Measurements from ENCODE around the gene ZNF879.

Gene ZNF879

DNA sequence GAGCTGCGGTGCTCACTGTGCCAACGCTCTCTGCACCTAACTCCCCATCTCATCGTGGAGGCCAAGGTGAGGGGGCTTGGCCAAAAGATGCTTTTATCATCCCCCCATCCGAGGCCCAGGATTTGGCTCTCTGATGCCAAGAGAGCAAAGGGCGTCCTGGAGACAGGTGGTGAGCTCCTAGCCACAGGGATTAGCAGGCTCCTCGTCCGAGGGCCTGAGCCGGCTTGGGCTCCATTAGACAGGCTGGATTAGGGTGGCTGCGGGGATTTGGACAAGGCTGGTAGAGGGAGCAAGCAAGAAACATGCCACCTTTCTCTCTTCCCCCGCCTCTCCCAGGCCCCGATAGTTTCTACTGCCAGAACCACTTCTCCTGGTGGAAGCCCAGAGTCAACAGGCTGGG is 27.4 kb upstream of the ZNF879 start:
- Mint-ChIP-seq H3K4me3 (no peak overlapping the region), H3K4me1 (peaks cover 3% of the 10 kb centered on the region), H3K9me3 (peaks cover 56% of the 10 kb centered on the region), H3K27me3 (ENCODE audit: low read depth, poor library complexity) (peaks cover 71% of the 10 kb centered on the region), H3K36me3 (ENCODE audit: low read depth) (no peaks in the 10 kb centered on the region), H3K27ac (no peak overlapping the region)
- DNase-seq = no peak
- TF ChIP-seq, protein P1, sequence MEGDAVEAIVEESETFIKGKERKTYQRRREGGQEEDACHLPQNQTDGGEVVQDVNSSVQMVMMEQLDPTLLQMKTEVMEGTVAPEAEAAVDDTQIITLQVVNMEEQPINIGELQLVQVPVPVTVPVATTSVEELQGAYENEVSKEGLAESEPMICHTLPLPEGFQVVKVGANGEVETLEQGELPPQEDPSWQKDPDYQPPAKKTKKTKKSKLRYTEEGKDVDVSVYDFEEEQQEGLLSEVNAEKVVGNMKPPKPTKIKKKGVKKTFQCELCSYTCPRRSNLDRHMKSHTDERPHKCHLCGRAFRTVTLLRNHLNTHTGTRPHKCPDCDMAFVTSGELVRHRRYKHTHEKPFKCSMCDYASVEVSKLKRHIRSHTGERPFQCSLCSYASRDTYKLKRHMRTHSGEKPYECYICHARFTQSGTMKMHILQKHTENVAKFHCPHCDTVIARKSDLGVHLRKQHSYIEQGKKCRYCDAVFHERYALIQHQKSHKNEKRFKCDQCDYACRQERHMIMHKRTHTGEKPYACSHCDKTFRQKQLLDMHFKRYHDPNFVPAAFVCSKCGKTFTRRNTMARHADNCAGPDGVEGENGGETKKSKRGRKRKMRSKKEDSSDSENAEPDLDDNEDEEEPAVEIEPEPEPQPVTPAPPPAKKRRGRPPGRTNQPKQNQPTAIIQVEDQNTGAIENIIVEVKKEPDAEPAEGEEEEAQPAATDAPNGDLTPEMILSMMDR (IDR thresholded peaks at IDR 0.05) = no peak

DNA sequence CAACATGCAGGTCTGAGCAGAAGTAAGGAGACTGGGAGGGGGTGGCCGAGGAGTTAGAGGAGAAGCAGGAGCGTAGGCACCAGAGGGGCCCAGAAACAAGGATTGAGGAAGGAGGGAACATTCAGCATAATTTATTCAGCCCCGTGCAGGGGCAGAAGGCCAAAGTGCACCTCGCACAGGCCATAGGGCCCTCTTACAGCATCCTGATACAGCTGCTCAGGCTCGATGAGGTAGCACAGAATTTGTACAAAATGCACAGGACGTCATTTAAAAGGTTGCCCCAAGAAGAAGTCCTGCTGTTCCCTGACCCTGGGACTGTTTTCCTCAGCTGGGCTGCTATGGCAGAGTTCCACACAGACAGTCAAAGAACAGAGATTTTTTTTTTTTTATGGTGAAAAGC is 26.4 kb upstream of the ZNF879 start:
- no peak overlapping the region for H3K4me3 Mint-ChIP-seq
- no peak for DNase-seq
- TF ChIP-seq, protein P1 (IDR thresholded peaks at IDR 0.05) = no peak
- peaks cover 3% of the 10 kb centered on the region for H3K4me1 Mint-ChIP-seq
- no peak overlapping the region for H3K27ac Mint-ChIP-seq
- no peaks in the 10 kb centered on the region for H3K36me3 Mint-ChIP-seq (ENCODE audit: low read depth)
- peaks cover 54% of the 10 kb centered on the region for H3K9me3 Mint-ChIP-seq
- peaks cover 71% of the 10 kb centered on the region for H3K27me3 Mint-ChIP-seq (ENCODE audit: low read depth, poor library complexity)

DNA sequence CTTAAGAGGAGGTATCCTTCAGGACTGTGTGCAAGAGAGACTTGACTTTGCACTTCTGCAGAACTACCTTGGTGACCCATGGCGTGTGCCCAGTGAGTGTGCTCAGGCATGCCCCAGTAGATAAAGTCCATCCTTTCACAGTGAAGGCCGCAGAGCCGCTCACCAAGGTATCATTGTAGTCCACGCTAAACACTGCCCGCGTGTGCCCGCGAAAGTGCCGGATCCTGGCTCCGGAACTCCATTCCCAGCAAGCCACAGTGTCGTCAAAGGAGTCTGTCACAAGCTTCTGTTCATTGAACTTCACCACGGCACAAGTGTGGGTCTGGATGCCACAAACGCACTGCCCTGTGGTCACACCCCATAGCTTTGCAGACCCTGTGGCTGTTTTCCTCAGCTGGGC is 25.2 kb upstream of the ZNF879 start:
- TF ChIP-seq, protein P1 (IDR thresholded peaks at IDR 0.05) = no peak
- peaks cover 3% of the 10 kb centered on the region for H3K4me1 Mint-ChIP-seq
- H3K36me3 Mint-ChIP-seq (ENCODE audit: low read depth) = no peaks in the 10 kb centered on the region

GRCh38 chr5:179006564-179006963 is 17.0 kb upstream of the ZNF879 start:
- Mint-ChIP-seq H3K4me1 (no peaks in the 10 kb centered on the region), H3K27me3 (ENCODE audit: low read depth, poor library complexity) (peaks cover 7% of the 10 kb centered on the region), H3K4me3 (no peak overlapping the region), H3K36me3 (ENCODE audit: low read depth) (no peaks in the 10 kb centered on the region), H3K27ac (no peak overlapping the region), H3K9me3 (peaks cover 71% of the 10 kb centered on the region)
- DNase-seq = no peak
- TF ChIP-seq, protein P1 (IDR thresholded peaks at IDR 0.05) = no peak

More for the DNA sequence above, 25.2 kb upstream of the ZNF879 start:
- Mint-ChIP-seq H3K4me3 (no peak overlapping the region), H3K9me3 (peaks cover 53% of the 10 kb centered on the region), H3K27me3 (ENCODE audit: low read depth, poor library complexity) (peaks cover 63% of the 10 kb centered on the region), H3K27ac (no peak overlapping the region)
- no peak for DNase-seq

DNA sequence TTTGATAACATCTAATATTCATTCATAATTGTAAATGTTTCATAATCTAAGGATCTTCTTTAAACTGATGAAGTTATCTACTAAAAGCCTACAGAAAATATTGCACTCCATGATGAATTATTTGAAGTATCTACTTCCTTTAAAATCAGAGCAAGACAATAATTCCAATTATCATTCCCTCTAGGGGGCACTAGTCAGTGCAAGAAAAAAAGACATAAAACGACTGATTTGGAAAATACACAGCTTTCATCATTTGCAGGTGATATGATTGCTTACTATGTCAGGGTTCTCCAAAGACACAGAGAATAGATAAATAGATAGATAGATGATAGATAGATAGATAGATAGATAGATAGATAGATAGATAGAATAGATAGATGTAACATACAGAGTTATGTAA is 14.9 kb upstream of the ZNF879 start:
- TF ChIP-seq, protein P1 (IDR thresholded peaks at IDR 0.05) = no peak
- no peaks in the 10 kb centered on the region for H3K36me3 Mint-ChIP-seq (ENCODE audit: low read depth)
- no peaks in the 10 kb centered on the region for H3K4me1 Mint-ChIP-seq
- peaks cover 73% of the 10 kb centered on the region for H3K9me3 Mint-ChIP-seq
- H3K4me3 Mint-ChIP-seq = no peak overlapping the region
- H3K27ac Mint-ChIP-seq = no peak overlapping the region
- peaks cover 6% of the 10 kb centered on the region for H3K27me3 Mint-ChIP-seq (ENCODE audit: low read depth, poor library complexity)
- no peak for DNase-seq

GRCh38 chr5:179033004-179033580 is 9.5 kb downstream of the ZNF879 start:
- peaks cover 86% of the 10 kb centered on the region for H3K36me3 Mint-ChIP-seq (ENCODE audit: low read depth)
- peaks cover 99% of the 10 kb centered on the region for H3K9me3 Mint-ChIP-seq
- H3K27me3 Mint-ChIP-seq (ENCODE audit: low read depth, poor library complexity) = peaks cover 4% of the 10 kb centered on the region
- H3K27ac Mint-ChIP-seq = no peak overlapping the region
- H3K4me1 Mint-ChIP-seq = no peaks in the 10 kb centered on the region
- TF ChIP-seq, protein P1 (IDR thresholded peaks at IDR 0.05) = no peak
- DNase-seq = no peak
- no peak overlapping the region for H3K4me3 Mint-ChIP-seq
